SK-N-SH treated with all-trans-retinoic acid at 6 μM for 48 hours (cell line): ENCODE results near the gene PUS7.

Experiments
- ATAC-seq: fragments of 200-7000 bp; cut with Tn5 transposase; 3 replicates; pipeline ENCODE4 v1.9.1; 2020; ENCODE audit warnings: mild to moderate bottlenecking, moderate library complexity
- ARNTL ChIP-seq: fragments of 450-650 bp; formaldehyde crosslinking; IDR thresholded peaks from 2 replicates; pipeline ENCODE4 v1.5.0; 2020; ENCODE audit warnings: low read depth, mild to moderate bottlenecking, moderate library complexity, borderline replicate concordance
- BACH2 ChIP-seq: fragments of 250-450 bp; sonication (Bioruptor Pico); IDR thresholded peaks from 2 replicates; pipeline ENCODE4 v1.9.0; 2021; ENCODE audit warnings: mild to moderate bottlenecking, borderline replicate concordance
- ESRRG ChIP-seq: fragments of 250-450 bp; sonication (Bioruptor Pico); IDR thresholded peaks from 2 replicates; pipeline ENCODE4 v1.6.1; 2021; ENCODE audit warnings: mild to moderate bottlenecking
- ISL1 ChIP-seq: fragments of 250-450 bp; sonication (Bioruptor Pico); IDR thresholded peaks from 2 replicates; pipeline ENCODE4 v2.1.2; 2022; ENCODE audit warnings: mild to moderate bottlenecking, moderate library complexity
- OSR1 ChIP-seq: fragments of 250-450 bp; sonication (Bioruptor Pico); IDR thresholded peaks from 2 replicates; pipeline ENCODE4 v1.8.0; 2022; ENCODE audit warnings: moderate library complexity, mild to moderate bottlenecking, inconsistent platforms
- PPARA ChIP-seq: fragments of 250-450 bp; sonication (Bioruptor Pico); IDR thresholded peaks from 2 replicates; pipeline ENCODE4 v1.5.0; 2020; ENCODE audit warnings: mild to moderate bottlenecking, borderline replicate concordance
- SNAI2 ChIP-seq: fragments of 250-450 bp; sonication (Bioruptor Pico); IDR thresholded peaks from 2 replicates; pipeline ENCODE4 v1.5.0; 2020; ENCODE audit warnings: mild to moderate bottlenecking, moderate library complexity
- TCF4 ChIP-seq: fragments of 250-450 bp; sonication (Bioruptor Pico); IDR thresholded peaks from 2 replicates; pipeline ENCODE4 v1.8.0; 2021; ENCODE audit warnings: mild to moderate bottlenecking, moderate library complexity, borderline replicate concordance
- TOX ChIP-seq: fragments of 250-450 bp; sonication (Bioruptor Pico); IDR thresholded peaks from 2 replicates; pipeline ENCODE4 v1.8.0; 2021; ENCODE audit warnings: mild to moderate bottlenecking, moderate library complexity, borderline replicate concordance
- ZC3H10 ChIP-seq: fragments of 250-450 bp; sonication (Bioruptor Pico); IDR thresholded peaks from 2 replicates; pipeline ENCODE4 v1.5.1; 2021; ENCODE audit warnings: mild to moderate bottlenecking, moderate library complexity
- ZFP3 ChIP-seq: fragments of 250-450 bp; sonication (Bioruptor Pico); IDR thresholded peaks from 2 replicates; pipeline ENCODE4 v1.5.0; 2020; ENCODE audit warnings: mild to moderate bottlenecking, moderate library complexity
- ZFP30 ChIP-seq: fragments of 450-650 bp; formaldehyde crosslinking; IDR thresholded peaks from 2 replicates; pipeline ENCODE4 v1.5.0; 2022; ENCODE audit warnings: mild to moderate bottlenecking, moderate library complexity
- ZNF565 ChIP-seq: fragments of 450-650 bp; formaldehyde crosslinking; conservative IDR thresholded peaks from 2 replicates; pipeline ENCODE4 v1.5.0; 2020; ENCODE audit warnings: low read depth, mild to moderate bottlenecking, moderate library complexity
- ZNF70 ChIP-seq: fragments of 450-650 bp; formaldehyde crosslinking; IDR thresholded peaks from 2 replicates; pipeline ENCODE4 v1.5.0; 2020; ENCODE audit warnings: mild to moderate bottlenecking, moderate library complexity
- TF ChIP-seq, protein P1 (sequence below): fragments of 250-450 bp; sonication (Bioruptor Pico); IDR thresholded peaks from 2 replicates; pipeline ENCODE4 v1.8.0; 2020; ENCODE audit warnings: mild to moderate bottlenecking, moderate library complexity, borderline replicate concordance
- TF ChIP-seq, protein P2 (sequence below): fragments of 250-450 bp; sonication (Bioruptor Pico); IDR thresholded peaks from 2 replicates; pipeline ENCODE4 v1.5.0; 2020; ENCODE audit warnings: mild to moderate bottlenecking, moderate library complexity
- TF ChIP-seq, protein P3 (sequence below): fragments of 250-450 bp; sonication (Bioruptor Pico); IDR thresholded peaks from 2 replicates; pipeline ENCODE4 v1.8.0; 2021; ENCODE audit warnings: low read depth, mild to moderate bottlenecking, moderate library complexity, borderline replicate concordance
- TF ChIP-seq, protein P4 (sequence below): fragments of 250-450 bp; sonication (Bioruptor Pico); IDR thresholded peaks from 2 replicates; pipeline ENCODE4 v1.5.1; 2021; ENCODE audit warnings: mild to moderate bottlenecking, moderate library complexity

PUS7 gene

DNA sequence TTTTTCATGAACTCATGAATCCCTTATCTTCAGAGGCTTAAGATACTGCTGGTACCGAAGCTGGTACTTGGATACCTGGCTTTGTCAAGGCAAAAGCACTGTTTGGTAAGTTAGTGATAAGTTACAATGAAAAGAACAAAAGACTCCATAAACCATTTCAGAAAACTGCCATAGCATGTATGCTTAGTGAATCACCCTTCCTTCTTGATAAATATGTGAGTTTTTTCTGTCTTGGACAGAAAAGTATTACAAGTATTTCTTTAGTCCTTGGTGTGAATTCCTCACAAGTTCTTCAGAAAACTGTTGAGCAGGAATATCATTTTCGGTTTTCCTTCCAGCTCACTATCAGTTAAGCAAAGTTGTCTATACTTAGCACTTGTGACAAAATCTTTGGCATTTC, 25.6 kb downstream of the PUS7 start:
- no peak for TF ChIP-seq BACH2
- TF ChIP-seq PPARA = no peak
- ATAC-seq = peak; percentile 58

DNA sequence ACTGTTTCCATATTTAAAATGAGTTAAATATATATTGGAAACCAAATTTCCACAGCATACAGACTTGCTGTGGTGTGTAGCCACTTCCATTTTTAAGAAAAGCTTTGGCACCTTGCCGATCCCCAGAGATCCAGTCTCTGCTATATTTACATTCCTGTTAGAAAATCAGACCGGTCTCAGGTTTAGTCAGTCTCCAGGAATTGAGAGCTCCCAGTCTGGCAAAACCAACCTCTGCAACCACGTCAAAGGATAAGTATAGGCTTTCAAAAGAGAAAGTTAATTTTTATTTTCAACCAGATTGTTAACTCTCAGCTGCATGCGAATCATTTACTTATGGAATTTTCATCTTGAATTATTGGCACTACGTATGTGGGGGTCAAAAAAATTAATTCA, 28.2 kb downstream of the PUS7 start:
- TF ChIP-seq TOX (CRISPR knock-in tag) (no peak), ESRRG (CRISPR knock-in tag) (no peak), SNAI2 (no peak)
- TF ChIP-seq, protein P1, sequence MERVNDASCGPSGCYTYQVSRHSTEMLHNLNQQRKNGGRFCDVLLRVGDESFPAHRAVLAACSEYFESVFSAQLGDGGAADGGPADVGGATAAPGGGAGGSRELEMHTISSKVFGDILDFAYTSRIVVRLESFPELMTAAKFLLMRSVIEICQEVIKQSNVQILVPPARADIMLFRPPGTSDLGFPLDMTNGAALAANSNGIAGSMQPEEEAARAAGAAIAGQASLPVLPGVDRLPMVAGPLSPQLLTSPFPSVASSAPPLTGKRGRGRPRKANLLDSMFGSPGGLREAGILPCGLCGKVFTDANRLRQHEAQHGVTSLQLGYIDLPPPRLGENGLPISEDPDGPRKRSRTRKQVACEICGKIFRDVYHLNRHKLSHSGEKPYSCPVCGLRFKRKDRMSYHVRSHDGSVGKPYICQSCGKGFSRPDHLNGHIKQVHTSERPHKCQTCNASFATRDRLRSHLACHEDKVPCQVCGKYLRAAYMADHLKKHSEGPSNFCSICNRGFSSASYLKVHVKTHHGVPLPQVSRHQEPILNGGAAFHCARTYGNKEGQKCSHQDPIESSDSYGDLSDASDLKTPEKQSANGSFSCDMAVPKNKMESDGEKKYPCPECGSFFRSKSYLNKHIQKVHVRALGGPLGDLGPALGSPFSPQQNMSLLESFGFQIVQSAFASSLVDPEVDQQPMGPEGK (CRISPR knock-in tag) = no peak
- peak; percentile 22; the same call in 1 of the 3 replicates for ATAC-seq

DNA sequence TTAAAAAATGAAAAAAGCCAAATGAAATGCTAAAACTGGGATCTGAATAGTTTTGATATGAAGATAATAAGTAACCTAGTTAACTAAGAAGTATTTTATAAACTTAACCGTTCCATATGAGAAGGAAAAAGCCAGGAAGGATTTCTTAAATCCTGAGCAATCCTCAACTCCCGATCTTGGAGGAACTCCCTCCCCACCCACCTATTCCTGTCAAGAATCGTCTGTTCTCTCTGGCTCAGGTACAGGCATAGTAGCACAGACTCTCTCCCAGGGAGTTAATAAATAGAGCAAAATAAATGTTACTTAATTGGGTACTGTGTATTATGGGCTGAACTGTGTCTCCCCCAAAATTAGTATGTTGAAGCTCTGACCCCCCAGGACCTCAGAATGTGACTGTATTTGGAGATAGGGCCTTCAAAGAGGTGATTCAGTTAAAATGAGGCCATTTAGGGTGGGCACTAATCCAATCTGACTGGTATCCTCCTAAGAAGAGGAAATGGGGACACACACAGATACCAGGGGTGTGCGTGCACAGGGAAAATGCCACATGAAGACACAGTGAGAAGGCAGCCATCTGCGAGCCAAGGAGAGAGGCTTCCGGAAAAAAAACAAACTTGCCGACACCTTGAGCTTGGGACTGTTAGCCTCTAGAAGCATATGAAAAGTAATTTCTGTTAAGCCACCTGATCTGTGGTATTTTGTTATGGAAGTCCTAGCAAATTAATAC, 28.7 kb downstream of the PUS7 start:
- no peak for TF ChIP-seq ESRRG (CRISPR knock-in tag)
- TF ChIP-seq, protein P2, sequence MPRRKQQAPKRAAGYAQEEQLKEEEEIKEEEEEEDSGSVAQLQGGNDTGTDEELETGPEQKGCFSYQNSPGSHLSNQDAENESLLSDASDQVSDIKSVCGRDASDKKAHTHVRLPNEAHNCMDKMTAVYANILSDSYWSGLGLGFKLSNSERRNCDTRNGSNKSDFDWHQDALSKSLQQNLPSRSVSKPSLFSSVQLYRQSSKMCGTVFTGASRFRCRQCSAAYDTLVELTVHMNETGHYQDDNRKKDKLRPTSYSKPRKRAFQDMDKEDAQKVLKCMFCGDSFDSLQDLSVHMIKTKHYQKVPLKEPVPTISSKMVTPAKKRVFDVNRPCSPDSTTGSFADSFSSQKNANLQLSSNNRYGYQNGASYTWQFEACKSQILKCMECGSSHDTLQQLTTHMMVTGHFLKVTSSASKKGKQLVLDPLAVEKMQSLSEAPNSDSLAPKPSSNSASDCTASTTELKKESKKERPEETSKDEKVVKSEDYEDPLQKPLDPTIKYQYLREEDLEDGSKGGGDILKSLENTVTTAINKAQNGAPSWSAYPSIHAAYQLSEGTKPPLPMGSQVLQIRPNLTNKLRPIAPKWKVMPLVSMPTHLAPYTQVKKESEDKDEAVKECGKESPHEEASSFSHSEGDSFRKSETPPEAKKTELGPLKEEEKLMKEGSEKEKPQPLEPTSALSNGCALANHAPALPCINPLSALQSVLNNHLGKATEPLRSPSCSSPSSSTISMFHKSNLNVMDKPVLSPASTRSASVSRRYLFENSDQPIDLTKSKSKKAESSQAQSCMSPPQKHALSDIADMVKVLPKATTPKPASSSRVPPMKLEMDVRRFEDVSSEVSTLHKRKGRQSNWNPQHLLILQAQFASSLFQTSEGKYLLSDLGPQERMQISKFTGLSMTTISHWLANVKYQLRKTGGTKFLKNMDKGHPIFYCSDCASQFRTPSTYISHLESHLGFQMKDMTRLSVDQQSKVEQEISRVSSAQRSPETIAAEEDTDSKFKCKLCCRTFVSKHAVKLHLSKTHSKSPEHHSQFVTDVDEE (CRISPR knock-in tag) = no peak
- TF ChIP-seq PPARA = no peak
- no peak for TF ChIP-seq ZNF70 (CRISPR knock-in tag)
- TF ChIP-seq, protein P3, sequence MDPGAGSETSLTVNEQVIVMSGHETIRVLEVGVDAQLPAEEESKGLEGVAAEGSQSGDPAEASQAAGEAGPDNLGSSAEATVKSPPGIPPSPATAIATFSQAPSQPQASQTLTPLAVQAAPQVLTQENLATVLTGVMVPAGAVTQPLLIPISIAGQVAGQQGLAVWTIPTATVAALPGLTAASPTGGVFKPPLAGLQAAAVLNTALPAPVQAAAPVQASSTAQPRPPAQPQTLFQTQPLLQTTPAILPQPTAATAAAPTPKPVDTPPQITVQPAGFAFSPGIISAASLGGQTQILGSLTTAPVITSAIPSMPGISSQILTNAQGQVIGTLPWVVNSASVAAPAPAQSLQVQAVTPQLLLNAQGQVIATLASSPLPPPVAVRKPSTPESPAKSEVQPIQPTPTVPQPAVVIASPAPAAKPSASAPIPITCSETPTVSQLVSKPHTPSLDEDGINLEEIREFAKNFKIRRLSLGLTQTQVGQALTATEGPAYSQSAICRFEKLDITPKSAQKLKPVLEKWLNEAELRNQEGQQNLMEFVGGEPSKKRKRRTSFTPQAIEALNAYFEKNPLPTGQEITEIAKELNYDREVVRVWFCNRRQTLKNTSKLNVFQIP (CRISPR knock-in tag) = no peak
- TF ChIP-seq ZFP3 (CRISPR knock-in tag) = no peak
- TF ChIP-seq ZFP30 = no peak
- no peak for TF ChIP-seq OSR1 (CRISPR knock-in tag)
- no peak for TF ChIP-seq SNAI2
- TF ChIP-seq TCF4 (CRISPR knock-in tag) = no peak
- TF ChIP-seq ISL1 (CRISPR knock-in tag) = no peak
- TF ChIP-seq, protein P1 (CRISPR knock-in tag) = no peak
- no peak for ATAC-seq

DNA sequence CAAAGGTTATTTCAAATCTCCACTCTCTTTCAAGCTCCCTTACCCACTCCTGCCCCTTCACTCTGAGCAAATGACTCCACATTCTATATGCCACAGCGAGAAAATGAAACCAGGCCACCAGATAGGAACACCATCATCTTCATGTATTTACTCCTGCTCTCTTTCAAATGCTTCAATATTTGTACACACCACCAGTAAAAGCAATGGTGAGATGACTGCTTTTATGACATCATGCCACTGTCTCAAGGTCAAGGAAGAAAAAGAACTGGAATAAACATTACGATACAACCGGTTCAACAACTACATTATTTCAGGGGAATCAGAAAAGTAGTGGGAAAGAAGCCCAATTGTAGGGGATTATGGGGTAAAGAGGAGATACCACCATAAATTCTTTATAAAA, 32.7 kb downstream of the PUS7 start:
- TF ChIP-seq ZC3H10 (CRISPR knock-in tag) (no peak), BACH2 (no peak), ARNTL (CRISPR knock-in tag) (no peak), TCF4 (CRISPR knock-in tag) (no peak), ZNF565 (CRISPR knock-in tag) (no peak), ZFP30 (no peak), ZNF70 (CRISPR knock-in tag) (no peak)
- TF ChIP-seq, protein P1 (CRISPR knock-in tag) = no peak
- TF ChIP-seq, protein P4, sequence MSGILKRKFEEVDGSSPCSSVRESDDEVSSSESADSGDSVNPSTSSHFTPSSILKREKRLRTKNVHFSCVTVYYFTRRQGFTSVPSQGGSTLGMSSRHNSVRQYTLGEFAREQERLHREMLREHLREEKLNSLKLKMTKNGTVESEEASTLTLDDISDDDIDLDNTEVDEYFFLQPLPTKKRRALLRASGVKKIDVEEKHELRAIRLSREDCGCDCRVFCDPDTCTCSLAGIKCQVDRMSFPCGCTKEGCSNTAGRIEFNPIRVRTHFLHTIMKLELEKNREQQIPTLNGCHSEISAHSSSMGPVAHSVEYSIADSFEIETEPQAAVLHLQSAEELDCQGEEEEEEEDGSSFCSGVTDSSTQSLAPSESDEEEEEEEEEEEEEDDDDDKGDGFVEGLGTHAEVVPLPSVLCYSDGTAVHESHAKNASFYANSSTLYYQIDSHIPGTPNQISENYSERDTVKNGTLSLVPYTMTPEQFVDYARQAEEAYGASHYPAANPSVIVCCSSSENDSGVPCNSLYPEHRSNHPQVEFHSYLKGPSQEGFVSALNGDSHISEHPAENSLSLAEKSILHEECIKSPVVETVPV = no peak
- TF ChIP-seq, protein P2 (CRISPR knock-in tag) = no peak
- no peak for ATAC-seq
